GM18520 (cell line): ENCODE data around the gene CRIP2.

Source experiments
- ATAC-seq: cut with Tn5 transposase; IDR thresholded peaks from one replicate; pipeline ENCODE4 v1.9.1; 2021; ENCODE audit not compliant: unreplicated experiment

Gene CRIP2

GRCh38 chr14:105525861-105526775 is 51.5 kb downstream of the CRIP2 start, which contains the start of gene TMEM121:
TSS of gene TMEM121 (plus strand) at chr14:105526583. CDS start at chr14:105528835, 2,252 bp downstream.
- ATAC-seq, result no peak

GRCh38 chr14:105526776-105527380 is 52.3 kb downstream of the CRIP2 start:
- no peak for ATAC-seq

- ATAC-seq, result no peak
Measured at GRCh38 chr14:105527381-105527825, 52.8 kb downstream of the CRIP2 start.

GRCh38 chr14:105527826-105528585 is 53.4 kb downstream of the CRIP2 start:
- ATAC-seq, result no peak

- no peak for ATAC-seq
Measured at GRCh38 chr14:105528586-105529318, 54.1 kb downstream of the CRIP2 start.

- no peak for ATAC-seq
Measured at GRCh38 chr14:105529319-105529568, 54.6 kb downstream of the CRIP2 start.
